HG02870 (cell line): ENCODE results near the gene RPL29.

Experiments
- ATAC-seq: cut with Tn5 transposase; IDR thresholded peaks from one replicate; pipeline ENCODE4 v1.9.1; 2021; ENCODE audit warnings: mild to moderate bottlenecking, moderate library complexity; ENCODE audit not compliant: unreplicated experiment

The RPL29 gene

DNA sequence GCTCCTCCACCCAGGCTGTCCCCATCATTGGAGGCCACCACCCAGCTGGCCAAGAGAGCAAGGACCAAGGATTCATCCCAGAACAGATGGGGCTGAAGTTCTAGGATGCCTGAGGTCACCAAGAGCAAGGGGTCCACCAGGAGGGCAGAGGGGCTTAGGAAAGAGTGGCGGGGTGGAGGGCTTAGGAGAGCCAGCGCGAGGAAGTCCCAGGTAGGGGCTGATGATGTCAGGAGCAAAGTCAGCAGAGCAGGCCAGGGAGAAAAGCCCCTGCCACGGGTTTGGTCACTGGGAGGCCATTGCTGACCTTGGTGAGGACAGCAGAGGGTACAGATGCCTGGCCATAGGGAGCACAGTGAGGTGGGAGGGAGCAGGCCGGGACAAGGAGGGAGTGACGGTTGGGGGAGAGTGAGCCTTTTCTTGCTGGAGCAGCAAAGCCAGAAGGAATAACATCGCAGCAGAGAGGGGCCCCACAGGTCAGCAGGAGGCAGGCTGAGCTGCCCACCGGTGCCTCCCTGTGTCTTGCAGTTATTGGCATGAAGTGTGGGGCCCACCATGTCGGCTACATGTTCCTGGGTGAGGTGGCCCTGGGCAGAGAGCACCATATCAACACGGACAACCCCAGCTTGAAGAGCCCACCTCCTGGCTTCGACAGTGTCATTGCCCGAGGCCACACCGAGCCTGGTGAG is 48.3 kb downstream of the RPL29 start:
- ATAC-seq = no peak

DNA sequence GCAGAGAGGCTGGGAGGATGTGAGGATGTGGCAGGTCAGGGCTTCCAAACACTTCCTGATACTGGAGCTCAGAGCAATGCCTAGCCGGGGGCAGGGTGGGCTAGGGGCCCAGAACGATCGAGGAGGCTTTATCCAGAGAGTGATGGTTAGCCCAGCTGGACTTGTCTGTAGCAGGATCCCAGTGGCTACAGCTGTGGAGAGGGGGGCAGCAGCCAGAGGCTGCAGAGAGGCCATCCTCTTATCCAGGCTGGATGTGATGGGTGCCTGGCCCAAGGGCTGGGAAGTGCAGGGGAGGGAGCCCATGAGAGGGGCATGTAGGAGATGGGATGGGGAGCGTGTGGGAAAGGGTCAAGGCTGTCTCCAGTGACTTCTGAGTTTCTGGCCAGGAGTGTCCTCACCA is 48.9 kb downstream of the RPL29 start:
- ATAC-seq = no peak

DNA sequence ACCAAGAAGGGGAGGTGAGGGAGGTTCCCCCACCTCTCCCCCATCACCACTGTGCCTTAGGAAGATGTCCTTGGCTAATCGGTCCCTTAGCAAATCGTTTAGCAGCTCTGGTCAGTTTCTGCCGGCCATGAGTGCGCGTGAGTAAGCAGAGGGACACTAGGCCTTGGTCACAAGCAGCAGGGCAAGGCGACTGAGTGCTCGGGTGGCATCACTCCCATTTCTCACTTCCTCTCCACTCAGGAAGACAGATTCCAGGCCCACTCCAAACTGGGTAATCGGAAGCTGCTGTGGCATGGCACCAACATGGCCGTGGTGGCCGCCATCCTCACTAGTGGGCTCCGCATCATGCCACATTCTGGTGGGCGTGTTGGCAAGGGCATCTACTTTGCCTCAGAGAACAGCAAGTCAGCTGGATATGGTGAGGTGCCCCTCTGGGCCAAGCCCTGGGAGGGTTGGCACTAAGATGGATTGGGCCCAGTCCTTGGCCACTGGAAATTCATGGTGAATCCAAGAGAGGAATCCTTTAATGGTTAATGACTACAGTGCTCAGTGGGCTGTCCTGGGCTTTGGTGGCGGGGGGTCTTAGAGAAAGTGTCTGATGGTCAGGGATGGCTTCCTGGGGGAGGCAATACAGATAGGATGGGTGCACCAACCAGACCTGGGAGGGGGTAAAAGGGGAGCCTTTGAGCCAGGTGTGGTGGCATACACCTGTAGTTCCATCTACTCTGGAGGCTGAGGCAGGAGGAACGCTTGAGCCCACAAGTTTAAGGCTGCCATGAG is 49.6 kb downstream of the RPL29 start:
- ATAC-seq = no peak

DNA sequence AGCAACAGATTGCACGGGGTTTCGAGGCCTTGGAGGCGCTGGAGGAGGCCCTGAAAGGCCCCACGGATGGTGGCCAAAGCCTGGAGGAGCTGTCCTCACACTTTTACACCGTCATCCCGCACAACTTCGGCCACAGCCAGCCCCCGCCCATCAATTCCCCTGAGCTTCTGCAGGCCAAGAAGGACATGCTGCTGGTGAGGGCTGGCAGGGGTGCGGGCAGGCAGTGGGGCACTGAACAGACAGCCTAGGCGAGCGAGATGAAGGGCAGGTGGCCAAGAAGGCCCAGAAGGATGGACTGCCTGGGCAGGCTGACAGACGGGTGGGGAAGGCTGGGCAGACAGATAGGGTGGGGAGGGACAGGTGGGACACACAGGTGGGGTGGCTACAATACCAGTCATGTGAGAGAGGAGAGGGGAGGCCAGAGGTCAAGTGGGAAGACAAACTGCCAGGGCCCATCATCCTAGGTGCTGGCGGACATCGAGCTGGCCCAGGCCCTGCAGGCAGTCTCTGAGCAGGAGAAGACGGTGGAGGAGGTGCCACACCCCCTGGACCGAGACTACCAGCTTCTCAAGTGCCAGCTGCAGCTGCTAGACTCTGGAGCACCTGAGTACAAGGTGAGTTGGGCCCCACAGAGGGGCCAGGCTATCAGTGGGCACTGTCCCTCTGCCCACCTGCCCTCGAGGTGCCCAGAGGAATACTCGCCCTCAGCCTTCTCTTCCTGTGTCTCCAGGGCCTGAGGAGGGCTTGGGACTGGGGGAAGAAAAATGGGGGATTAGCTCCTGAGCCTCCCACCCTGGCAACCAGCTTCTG is 50.5 kb downstream of the RPL29 start:
- ATAC-seq = no peak

DNA sequence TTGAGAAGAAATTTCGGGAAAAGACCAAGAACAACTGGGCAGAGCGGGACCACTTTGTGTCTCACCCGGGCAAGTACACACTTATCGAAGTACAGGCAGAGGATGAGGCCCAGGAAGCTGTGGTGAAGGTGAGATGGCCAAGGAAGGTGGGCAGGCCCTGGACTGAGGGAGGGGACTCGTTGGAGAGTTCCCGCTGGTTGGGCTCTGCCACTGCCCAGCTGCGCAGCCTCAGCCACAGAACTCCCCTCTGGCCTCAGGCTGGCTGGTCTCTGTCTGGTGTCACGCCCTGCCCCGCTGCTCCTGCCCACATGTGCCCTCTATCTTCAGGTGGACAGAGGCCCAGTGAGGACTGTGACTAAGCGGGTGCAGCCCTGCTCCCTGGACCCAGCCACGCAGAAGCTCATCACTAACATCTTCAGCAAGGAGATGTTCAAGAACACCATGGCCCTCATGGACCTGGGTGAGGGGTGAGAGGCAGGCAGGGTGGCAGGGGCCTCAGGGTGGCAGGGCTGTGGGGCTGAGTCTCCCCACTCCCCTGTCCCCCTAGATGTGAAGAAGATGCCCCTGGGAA is 51.2 kb downstream of the RPL29 start:
- no peak for ATAC-seq
